ENCODE data around the gene FCN2. TPM values are rescaled to one million over a fixed set of nuclear protein-coding genes. Genes with fewer than 3 reads are reported as not detected.

Gene FCN2
- total RNA-seq, 4 donors from 2014 or later, result not detected

DNA sequence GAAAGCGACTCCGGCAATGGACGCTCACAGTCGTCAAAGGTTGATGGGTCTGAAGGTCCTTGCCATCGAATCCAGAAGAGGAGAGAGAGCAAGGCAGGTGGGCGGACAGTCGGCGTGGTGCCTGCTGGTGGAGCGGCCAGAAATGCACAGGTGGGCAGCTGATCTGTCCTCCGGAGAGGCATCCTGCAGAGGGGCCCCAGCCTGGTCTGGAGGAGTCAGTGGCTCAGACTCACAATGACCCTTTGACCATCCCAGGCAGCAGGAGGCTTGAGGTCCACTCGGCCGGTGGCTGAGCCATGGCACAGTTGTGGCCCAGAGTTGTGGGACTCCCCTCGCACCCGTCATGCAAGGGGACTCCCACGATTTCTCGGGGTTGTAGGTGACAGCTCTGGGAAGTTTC is 34.4 kb upstream of the FCN2 start:
- intact Hi-C loops (cut with DNase I), result no loop called here
- H3K4me1 ChIP-seq, result peaks cover 0 to 4% (median 0%) of the 10 kb centered on the region in 4 donors
- WGBS, result 96% methylated on average over 16 of the region's 16 CpGs

GRCh38 chr9:134846699-134847098 is 33.9 kb upstream of the FCN2 start:
- peaks cover 0 to 5% (median 0%) of the 10 kb centered on the region in 4 donors for H3K9me3 ChIP-seq
- H3K27me3 ChIP-seq, result no peaks in the 10 kb centered on the region
- WGBS, result 77% methylated on average over 1 of the region's 1 CpG
- TF ChIP-seq POLR2AphosphoS5 (IDR thresholded peaks at IDR 0.05) (no peak), POLR2A (IDR thresholded peaks at IDR 0.05; ENCODE audit: low read depth) (no peak)
- no peak for DNase-seq (ENCODE audit: extremely low spot score)
- intact Hi-C loops (cut with DNase I), result no loop called here
- peaks cover 14 to 35% (median 22%) of the 10 kb centered on the region in 4 donors for H3K36me3 ChIP-seq
- H3K4me1 ChIP-seq, result peaks cover 0 to 4% (median 0%) of the 10 kb centered on the region in 4 donors
- no peak overlapping the region for H3K4me3 ChIP-seq
- no peak overlapping the region for H3K27ac ChIP-seq (replicated peaks in 1 of 4)

More for the DNA sequence above, 34.4 kb upstream of the FCN2 start:
- DNase-seq (ENCODE audit: extremely low spot score), result no peak
- no peak overlapping the region for H3K27ac ChIP-seq (replicated peaks in 1 of 4)
- TF ChIP-seq EP300 (IDR thresholded peaks at IDR 0.05), result no peak
- TF ChIP-seq POLR2A (IDR thresholded peaks at IDR 0.05; ENCODE audit: low read depth), result no peak
- no peak for TF ChIP-seq POLR2AphosphoS5 (IDR thresholded peaks at IDR 0.05)
- TF ChIP-seq, protein P1, sequence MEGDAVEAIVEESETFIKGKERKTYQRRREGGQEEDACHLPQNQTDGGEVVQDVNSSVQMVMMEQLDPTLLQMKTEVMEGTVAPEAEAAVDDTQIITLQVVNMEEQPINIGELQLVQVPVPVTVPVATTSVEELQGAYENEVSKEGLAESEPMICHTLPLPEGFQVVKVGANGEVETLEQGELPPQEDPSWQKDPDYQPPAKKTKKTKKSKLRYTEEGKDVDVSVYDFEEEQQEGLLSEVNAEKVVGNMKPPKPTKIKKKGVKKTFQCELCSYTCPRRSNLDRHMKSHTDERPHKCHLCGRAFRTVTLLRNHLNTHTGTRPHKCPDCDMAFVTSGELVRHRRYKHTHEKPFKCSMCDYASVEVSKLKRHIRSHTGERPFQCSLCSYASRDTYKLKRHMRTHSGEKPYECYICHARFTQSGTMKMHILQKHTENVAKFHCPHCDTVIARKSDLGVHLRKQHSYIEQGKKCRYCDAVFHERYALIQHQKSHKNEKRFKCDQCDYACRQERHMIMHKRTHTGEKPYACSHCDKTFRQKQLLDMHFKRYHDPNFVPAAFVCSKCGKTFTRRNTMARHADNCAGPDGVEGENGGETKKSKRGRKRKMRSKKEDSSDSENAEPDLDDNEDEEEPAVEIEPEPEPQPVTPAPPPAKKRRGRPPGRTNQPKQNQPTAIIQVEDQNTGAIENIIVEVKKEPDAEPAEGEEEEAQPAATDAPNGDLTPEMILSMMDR (IDR thresholded peaks at IDR 0.05), result no peak
- H3K27me3 ChIP-seq, result no peaks in the 10 kb centered on the region
- H3K9me3 ChIP-seq, result peaks cover 0 to 5% (median 0%) of the 10 kb centered on the region in 4 donors
- no peak overlapping the region for H3K4me3 ChIP-seq
- peaks cover 14 to 40% (median 24%) of the 10 kb centered on the region in 4 donors for H3K36me3 ChIP-seq

DNA sequence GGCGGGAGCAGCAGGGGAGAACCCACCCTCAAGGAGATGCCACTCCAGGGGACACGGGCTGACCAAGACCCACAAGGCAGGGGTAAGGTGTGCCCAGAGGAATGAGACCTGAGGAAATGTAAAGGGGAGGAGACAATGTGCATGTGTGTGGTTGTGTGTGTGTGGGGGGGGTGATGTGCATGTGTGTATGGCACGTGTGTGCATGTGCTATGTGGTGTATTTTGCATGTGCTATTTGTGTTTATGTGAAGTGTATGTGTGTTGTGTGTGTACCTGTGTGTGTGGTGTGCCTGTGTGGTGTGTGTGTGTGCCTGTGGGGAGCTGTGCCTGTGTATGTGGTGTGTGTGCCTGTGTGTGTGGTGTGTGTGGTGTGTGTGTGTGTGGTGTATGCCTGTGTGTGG is 33.5 kb upstream of the FCN2 start:
- Histone ChIP-seq H3K27me3 (no peaks in the 10 kb centered on the region), H3K36me3 (peaks cover 14 to 31% (median 19%) of the 10 kb centered on the region in 4 donors), H3K27ac (replicated peaks in 1 of 4) (no peak overlapping the region), H3K9me3 (peaks cover 0 to 5% (median 0%) of the 10 kb centered on the region in 4 donors), H3K4me3 (no peak overlapping the region), H3K4me1 (peaks cover 0 to 4% (median 0%) of the 10 kb centered on the region in 4 donors)
- DNase-seq (ENCODE audit: extremely low spot score), result no peak
- WGBS, result 81% methylated on average over 3 of the region's 3 CpGs
- TF ChIP-seq POLR2A (IDR thresholded peaks at IDR 0.05; ENCODE audit: low read depth) (no peak), POLR2AphosphoS5 (IDR thresholded peaks at IDR 0.05) (no peak), EP300 (IDR thresholded peaks at IDR 0.05) (no peak)
- TF ChIP-seq, protein P1 (IDR thresholded peaks at IDR 0.05), result no peak
- intact Hi-C loops (cut with DNase I), result no loop called here

- Histone ChIP-seq H3K9me3 (peaks cover 0 to 5% (median 0%) of the 10 kb centered on the region in 4 donors), H3K27ac (replicated peaks in 1 of 4) (no peak overlapping the region), H3K36me3 (peaks cover 10 to 23% (median 14%) of the 10 kb centered on the region in 4 donors), H3K27me3 (no peaks in the 10 kb centered on the region), H3K4me3 (no peak overlapping the region), H3K4me1 (no peaks in the 10 kb centered on the region)
- intact Hi-C loops (cut with DNase I), result no loop called here
- no peak for TF ChIP-seq POLR2A (IDR thresholded peaks at IDR 0.05; ENCODE audit: low read depth)
- no peak for TF ChIP-seq POLR2AphosphoS5 (IDR thresholded peaks at IDR 0.05)
- TF ChIP-seq EP300 (IDR thresholded peaks at IDR 0.05), result no peak
- TF ChIP-seq, protein P1 (IDR thresholded peaks at IDR 0.05), result no peak
- DNase-seq (ENCODE audit: extremely low spot score), result no peak
- WGBS, result 74% methylated on average over 13 of the region's 16 CpGs
These were observed 32.7 kb upstream of the FCN2 start for GRCh38 chr9:134847752-134848432.

- no peak for DNase-seq (ENCODE audit: extremely low spot score)
- no peaks in the 10 kb centered on the region for H3K27me3 ChIP-seq
- H3K27ac ChIP-seq (replicated peaks in 1 of 4), result no peak overlapping the region
- no peak overlapping the region for H3K4me3 ChIP-seq
- intact Hi-C loops (cut with DNase I), result no loop called here
- H3K36me3 ChIP-seq, result peaks cover 8 to 17% (median 8%) of the 10 kb centered on the region in 4 donors
- TF ChIP-seq POLR2A (IDR thresholded peaks at IDR 0.05; ENCODE audit: low read depth), result no peak
- no peak for TF ChIP-seq POLR2AphosphoS5 (IDR thresholded peaks at IDR 0.05)
- TF ChIP-seq, protein P1 (IDR thresholded peaks at IDR 0.05), result no peak
- no peak for TF ChIP-seq EP300 (IDR thresholded peaks at IDR 0.05)
- 90% methylated on average over 9 of the region's 10 CpGs for WGBS
- peaks cover 0 to 5% (median 0%) of the 10 kb centered on the region in 4 donors for H3K9me3 ChIP-seq
- peaks cover 0 to 3% (median 0%) of the 10 kb centered on the region in 4 donors for H3K4me1 ChIP-seq
These were observed 32.1 kb upstream of the FCN2 start for GRCh38 chr9:134848504-134848903.

Measured in esophagus muscularis mucosa (tissue), 4 donors.